ENCODE data around the gene BCKDK. TPM values are rescaled to one million over a fixed set of nuclear protein-coding genes. Genes with fewer than 3 reads are reported as not detected.
A peak's percentile ranks its signal among the peaks of the same experiment; 100 is the strongest.

Gene BCKDK
- total and polyA plus RNA-seq, 2 of the 8 experiments (the other 6 are each of a cell fraction or from before 2014, with no cell fraction given), result 49.6 to 77.1 TPM

GRCh38 chr16:31063495-31063842 lies 44.7 kb upstream of the BCKDK start:
- no peak for FAIRE-seq
- Histone ChIP-seq H2BK20ac (ENCODE audit: low read length) (no peak overlapping the region), H3K14ac (ENCODE audit: insufficient read length) (no peak overlapping the region), H3K56ac (replicated peaks; ENCODE audit: insufficient read length, low read depth, low read length) (no peak overlapping the region), H3K27me3 (replicated peaks in 1 of 4; ENCODE audit: control insufficient read depth in 3 of 4, extremely low read depth in 1 of 4, insufficient read depth in 3 of 4, low read length in 3 of 4) (no peaks in the 10 kb centered on the region), H2BK15ac (ENCODE audit: low read length) (no peak overlapping the region), H3K4me1 (replicated peaks in 1 of 4; ENCODE audit: control insufficient read depth in 3 of 4, insufficient read depth in 4 of 4, low read length in 3 of 4) (no peaks in the 10 kb centered on the region), H3K79me1 (ENCODE audit: low read depth, low read length) (peaks cover 5% of the 10 kb centered on the region; the same call in 1 of the 2 replicates), H3K23ac (ENCODE audit: insufficient read length) (no peak overlapping the region), H3K9me3 (ENCODE audit: insufficient read depth in 2 of 2, low read depth in 1 of 2, low read length in 1 of 2) (no peaks in the 10 kb centered on the region), H3K27ac (ENCODE audit: low read depth, low read length) (no peak overlapping the region), H2BK120ac (replicated peaks; ENCODE audit: low read depth, low read length) (no peak overlapping the region), H4K5ac (ENCODE audit: insufficient read length, low read depth, low read length) (no peak overlapping the region), H4K91ac (replicated peaks; ENCODE audit: insufficient read length, low read length) (no peak overlapping the region), H4K20me1 (replicated peaks in 1 of 2; ENCODE audit: control insufficient read depth in 1 of 2, insufficient read depth in 2 of 2, low read length in 2 of 2) (peaks cover 0 to 15% of the 10 kb centered on the region in 2 experiments), H4K8ac (ENCODE audit: extremely low read depth, insufficient read depth, low read length) (0 out of 2 replicates have a peak overlapping the region, but pooled peaks have one; percentile 5), H2AK5ac (ENCODE audit: low read depth, low read length) (no peak overlapping the region), H2BK5ac (ENCODE audit: low read depth, low read length) (no peak overlapping the region), H3K4me3 (ENCODE audit: extremely low read depth in 1 of 4, insufficient read depth in 2 of 4, low read depth in 3 of 4, low read length in 4 of 4) (no peak overlapping the region), H3K4me2 (ENCODE audit: insufficient read depth in 1 of 2, low read depth in 2 of 2, low read length in 2 of 2) (no peak overlapping the region), H2BK12ac (ENCODE audit: low read depth, low read length) (no peak overlapping the region), H3K36me3 (ENCODE audit: control insufficient read depth in 2 of 4, insufficient read depth in 4 of 4, low read length in 3 of 4) (peaks cover 6 to 28% (median 14%) of the 10 kb centered on the region in 4 experiments; a peak in 6 of 8 replicates), H3K79me2 (ENCODE audit: control insufficient read depth in 1 of 2, insufficient read depth in 2 of 2, low read length in 2 of 2) (peaks cover 0 to 24% of the 10 kb centered on the region in 2 experiments; a peak in 2 of 4 replicates), H3K18ac (ENCODE audit: extremely low read depth, low read length) (no peak overlapping the region), H3K9ac (replicated peaks in 1 of 4; ENCODE audit: extremely low read depth in 1 of 4, low read depth in 3 of 4, low read length in 3 of 4) (no peak overlapping the region), H3K23me2 (ENCODE audit: low read depth, low read length) (no peaks in the 10 kb centered on the region), H3K4ac (replicated peaks; ENCODE audit: insufficient read length, low read depth, low read length) (no peak overlapping the region), H2AFZ (ENCODE audit: low read length) (no peak overlapping the region)
- WGBS, 2 experiments (ENCODE audit: extremely low coverage in 1 of 2, insufficient coverage in 1 of 2, insufficient read length in 1 of 2, insufficient replicate concordance in 2 of 2, low coverage in 1 of 2, low lambda C conversion rate in 2 of 2, missing lambda C conversion rate in 1 of 2), result 99% methylated on average over 9 of the region's 9 CpGs; no CpG with 5 or more reads in 1 of the 2 experiments
- TF ChIP-seq KDM5A (IDR thresholded peaks at IDR 0.05; ENCODE audit: low read length) (no peak), PHF8 (conservative IDR thresholded peaks at IDR 0.05; ENCODE audit: low read depth, low read length) (no peak)
- POLR2A ChIA-PET (ENCODE audit: partially characterized antibody), result interaction anchor here (0.7 to 2.3 kb wide), 8 partner anchors 11 to 116 kb away, joined by 3 to 10 read pairs (median 4); partner anchors contain the start of genes FUS, ZNF646 and ZNF668
- CTCF ChIA-PET (ENCODE audit: partially characterized antibody), result interaction anchor here (0.7 to 2.3 kb wide), 2 partner anchors 13 to 78 kb away, joined by 3 to 7 read pairs; no protein-coding TSS in a partner anchor
- no peak for DNase-seq (ENCODE audit: low read depth in 1 of 2, low spot score in 2 of 2)
